ENCODE results near the gene ZNF84. TPM values are rescaled to one million over a fixed set of nuclear protein-coding genes. Genes with fewer than 3 reads are reported as not detected.
A peak's percentile ranks its signal among the peaks of the same experiment; 100 is the strongest.

Gene ZNF84
- polyA plus RNA-seq, 2 of the 4 experiments (the other 2 are of a cell fraction), result 13.3 to 31.0 TPM

GRCh38 chr12:133010657-133011297 is 26.5 kb upstream of the ZNF84 start:
- no peak for TF ChIP-seq CHD2 (IDR thresholded peaks at IDR 0.05; ENCODE audit: low read length, partially characterized antibody)
- no peak for TF ChIP-seq HOXB5 (CRISPR knock-in tag; IDR thresholded peaks at IDR 0.05)
- TF ChIP-seq RAD21 (conservative IDR thresholded peaks at IDR 0.05 in 1 of 2, IDR thresholded peaks at IDR 0.05 in 1 of 2), result no peak
- 0 out of 2 replicates have a peak, but pooled peaks have one; percentile 23 for TF ChIP-seq HES2 (IDR thresholded peaks at IDR 0.05)
- TF ChIP-seq KDM1A (IDR thresholded peaks at IDR 0.05; ENCODE audit: low read depth), result peak; percentile 62; the same call in 1 of the 2 replicates
- H3K4me3 ChIP-seq, result no peak overlapping the region
- no peaks in the 10 kb centered on the region for H3K4me1 ChIP-seq
- H3K27ac ChIP-seq, result no peak overlapping the region
- ChIA-PET CTCF (interaction anchor here (0.7 to 1.1 kb wide), 2 partner anchors 19 to 36 kb away, joined by 3 read pairs; no protein-coding TSS in a partner anchor), POLR2A (no interaction called here)
- DNase-seq (ENCODE audit: low read depth in 1 of 2, low spot score in 1 of 2), result peak in 1 of 2 experiments; percentile 54
- H3K9me3 ChIP-seq, result peaks cover 95% of the 10 kb centered on the region
- FAIRE-seq, result no peak
- ATAC-seq, result no peak
- H3K4me2 ChIP-seq, result no peak overlapping the region
- 95% methylated on average over 6 of the region's 6 CpGs for WGBS (ENCODE audit: missing lambda C conversion rate)

- H3K4me2 ChIP-seq, result no peak overlapping the region
- no peak for ATAC-seq
- WGBS (ENCODE audit: missing lambda C conversion rate), result 61% methylated on average over 2 of the region's 2 CpGs
- H3K4me1 ChIP-seq, result no peaks in the 10 kb centered on the region
- no peak overlapping the region for H3K27ac ChIP-seq
- no peak for FAIRE-seq
- TF ChIP-seq EHMT2 (IDR thresholded peaks at IDR 0.05; ENCODE audit: low read depth) (no peak), USF2 (IDR thresholded peaks at IDR 0.05) (no peak), FOXS1 (CRISPR knock-in tag; IDR thresholded peaks at IDR 0.05) (no peak), HMGXB4 (CRISPR knock-in tag; IDR thresholded peaks at IDR 0.05; ENCODE audit: borderline replicate concordance) (no peak), ZFP36 (IDR thresholded peaks at IDR 0.05; ENCODE audit: borderline replicate concordance, partially characterized antibody) (no peak), CTCF (IDR thresholded peaks at IDR 0.05) (no peak), TFCP2L1 (CRISPR knock-in tag; IDR thresholded peaks at IDR 0.05) (no peak)
- no peak overlapping the region for H3K4me3 ChIP-seq
- CTCF ChIA-PET, result no interaction called here
- POLR2A ChIA-PET, result no interaction called here
- peaks cover 90% of the 10 kb centered on the region for H3K9me3 ChIP-seq
- DNase-seq (ENCODE audit: low read depth in 1 of 2, low spot score in 1 of 2), result no peak
Measured at GRCh38 chr12:133023566-133023965, 13.7 kb upstream of the ZNF84 start.

GRCh38 chr12:133026996-133027395 is 10.3 kb upstream of the ZNF84 start:
- FAIRE-seq (no peak), ATAC-seq (no peak), DNase-seq (ENCODE audit: low read depth in 1 of 2, low spot score in 1 of 2) (no peak)
- H3K4me1 ChIP-seq, result no peaks in the 10 kb centered on the region
- H3K4me3 ChIP-seq, result no peak overlapping the region
- CTCF ChIA-PET, result interaction anchor here (0.6 to 1.4 kb wide), 2 partner anchors 13 to 21 kb away, joined by 4 read pairs; no protein-coding TSS in a partner anchor
- peaks cover 84% of the 10 kb centered on the region for H3K9me3 ChIP-seq
- POLR2A ChIA-PET, result no interaction called here
- H3K27ac ChIP-seq, result no peak overlapping the region
- no peak overlapping the region for H3K4me2 ChIP-seq
- WGBS (ENCODE audit: missing lambda C conversion rate), result 57% methylated on average over 7 of the region's 7 CpGs
- TF ChIP-seq HDAC2 (IDR thresholded peaks at IDR 0.05) (no peak), MYC (IDR thresholded peaks at IDR 0.05; ENCODE audit: borderline replicate concordance, low read length) (no peak), TP53 (CRISPR knock-in tag; IDR thresholded peaks at IDR 0.05) (no peak), FOXS1 (CRISPR knock-in tag; IDR thresholded peaks at IDR 0.05) (no peak), RFX5 (IDR thresholded peaks at IDR 0.05) (no peak), NR3C1 (IDR thresholded peaks at IDR 0.05) (no peak), HES2 (IDR thresholded peaks at IDR 0.05) (no peak), ZFP36 (IDR thresholded peaks at IDR 0.05; ENCODE audit: borderline replicate concordance, partially characterized antibody) (no peak), CBX2 (IDR thresholded peaks at IDR 0.05; ENCODE audit: borderline replicate concordance, low read depth) (no peak)

Measured in A549 (cell line).